Measurements from ENCODE around the gene CNTNAP2. TPM values are rescaled to one million over a fixed set of nuclear protein-coding genes. Genes with fewer than 3 reads are reported as not detected.

CNTNAP2 gene
- total and polyA plus RNA-seq, 9 of the 15 experiments (the other 6 are each of a cell fraction or from before 2014, with no cell fraction given), result 0.04 to 0.62 (median 0.09) TPM; not detected in 4

DNA sequence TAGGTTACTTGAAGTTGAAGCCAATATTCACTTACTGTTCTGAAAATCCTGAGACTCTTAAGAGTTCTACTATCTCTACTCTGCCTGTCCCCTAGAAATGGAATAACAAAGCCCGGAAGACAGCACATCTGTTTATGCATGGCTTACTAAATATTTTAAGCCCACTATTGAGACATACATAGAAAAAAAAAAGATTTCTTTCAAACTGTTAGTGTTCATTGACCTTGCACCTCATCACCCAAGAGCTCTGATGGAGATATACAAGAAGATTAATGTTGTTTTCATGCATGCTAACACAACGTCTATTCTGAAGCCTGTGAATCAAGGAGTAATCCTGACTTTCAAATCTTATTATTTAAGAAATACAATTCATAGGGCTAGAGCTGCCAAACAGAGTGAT, 1614.7 kb downstream of the CNTNAP2 start:
- H3K27ac ChIP-seq (ENCODE audit: extremely low read depth, low read depth, low read length), result no peak overlapping the region
- no peaks in the 10 kb centered on the region for H3K79me2 ChIP-seq (ENCODE audit: control insufficient read depth, insufficient read depth, low read length)
- ChIA-PET CTCF (ENCODE audit: low intra/inter-chr PET ratio) (no interaction called here), POLR2A (no interaction called here)
- DNase-seq (ENCODE audit: extremely low read depth in 1 of 4, low spot score in 3 of 4) (no peak), ATAC-seq (no peak), FAIRE-seq (no peak)
- H3K27me3 ChIP-seq (ENCODE audit: control insufficient read depth in 2 of 2, insufficient read depth in 2 of 2, low read length in 2 of 2), result no peaks in the 10 kb centered on the region
- H4K20me1 ChIP-seq (replicated peaks; ENCODE audit: control insufficient read depth, insufficient read depth, low read length), result no peaks in the 10 kb centered on the region
- H3K4me1 ChIP-seq (replicated peaks in 1 of 2; ENCODE audit: control insufficient read depth in 2 of 2, insufficient read depth in 2 of 2, low read length in 2 of 2), result no peaks in the 10 kb centered on the region
- in situ Hi-C loops (cut with MboI) (no loop called here), intact Hi-C loops (cut with micrococcal nuclease) (no loop called here)
- TF ChIP-seq NFE2L1 (tag; IDR thresholded peaks at IDR 0.05; ENCODE audit: borderline replicate concordance, low read depth) (no peak), EHMT2 (IDR thresholded peaks at IDR 0.05) (no peak), CXXC5 (CRISPR knock-in tag; IDR thresholded peaks at IDR 0.05) (no peak), RBM14 (IDR thresholded peaks at IDR 0.05; ENCODE audit: borderline replicate concordance, insufficient read depth, low read depth, low read length) (no peak), ZNF347 (CRISPR knock-in tag; IDR thresholded peaks at IDR 0.05; ENCODE audit: low read depth) (no peak), SREBF2 (CRISPR knock-in tag; IDR thresholded peaks at IDR 0.05) (no peak), BMI1 (IDR thresholded peaks at IDR 0.05; ENCODE audit: low read length) (no peak), JUND (IDR thresholded peaks at IDR 0.05; ENCODE audit: borderline replicate concordance, low read depth, low read length) (no peak), JUND (tag; IDR thresholded peaks at IDR 0.05; ENCODE audit: borderline replicate concordance, low read depth, low read length) (no peak), FUS (optimal IDR thresholded peaks at IDR 0.05; ENCODE audit: low read depth, low read length) (no peak), BRCA1 (IDR thresholded peaks at IDR 0.05) (no peak), BRCA1 (CRISPR knock-in tag; IDR thresholded peaks at IDR 0.05) (no peak), SLC30A9 (CRISPR knock-in tag; IDR thresholded peaks at IDR 0.05) (no peak), POLR3A (IDR thresholded peaks at IDR 0.05; ENCODE audit: borderline replicate concordance, extremely low read depth, insufficient read depth, insufficient read length) (no peak), SMAD1 (IDR thresholded peaks at IDR 0.05; ENCODE audit: low read depth, low read length, partially characterized antibody) (no peak), NFATC3 (IDR thresholded peaks at IDR 0.05) (no peak), RBM25 (IDR thresholded peaks at IDR 0.05; ENCODE audit: low read depth, low read length, severe bottlenecking) (no peak), CREBBP (IDR thresholded peaks at IDR 0.05; ENCODE audit: low read depth, low read length) (no peak)
- TF ChIP-seq, protein P1, sequence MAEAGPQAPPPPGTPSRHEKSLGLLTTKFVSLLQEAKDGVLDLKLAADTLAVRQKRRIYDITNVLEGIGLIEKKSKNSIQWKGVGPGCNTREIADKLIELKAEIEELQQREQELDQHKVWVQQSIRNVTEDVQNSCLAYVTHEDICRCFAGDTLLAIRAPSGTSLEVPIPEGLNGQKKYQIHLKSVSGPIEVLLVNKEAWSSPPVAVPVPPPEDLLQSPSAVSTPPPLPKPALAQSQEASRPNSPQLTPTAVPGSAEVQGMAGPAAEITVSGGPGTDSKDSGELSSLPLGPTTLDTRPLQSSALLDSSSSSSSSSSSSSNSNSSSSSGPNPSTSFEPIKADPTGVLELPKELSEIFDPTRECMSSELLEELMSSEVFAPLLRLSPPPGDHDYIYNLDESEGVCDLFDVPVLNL (CRISPR knock-in tag; IDR thresholded peaks at IDR 0.05; ENCODE audit: low read depth), result no peak
- TF ChIP-seq, protein P2, sequence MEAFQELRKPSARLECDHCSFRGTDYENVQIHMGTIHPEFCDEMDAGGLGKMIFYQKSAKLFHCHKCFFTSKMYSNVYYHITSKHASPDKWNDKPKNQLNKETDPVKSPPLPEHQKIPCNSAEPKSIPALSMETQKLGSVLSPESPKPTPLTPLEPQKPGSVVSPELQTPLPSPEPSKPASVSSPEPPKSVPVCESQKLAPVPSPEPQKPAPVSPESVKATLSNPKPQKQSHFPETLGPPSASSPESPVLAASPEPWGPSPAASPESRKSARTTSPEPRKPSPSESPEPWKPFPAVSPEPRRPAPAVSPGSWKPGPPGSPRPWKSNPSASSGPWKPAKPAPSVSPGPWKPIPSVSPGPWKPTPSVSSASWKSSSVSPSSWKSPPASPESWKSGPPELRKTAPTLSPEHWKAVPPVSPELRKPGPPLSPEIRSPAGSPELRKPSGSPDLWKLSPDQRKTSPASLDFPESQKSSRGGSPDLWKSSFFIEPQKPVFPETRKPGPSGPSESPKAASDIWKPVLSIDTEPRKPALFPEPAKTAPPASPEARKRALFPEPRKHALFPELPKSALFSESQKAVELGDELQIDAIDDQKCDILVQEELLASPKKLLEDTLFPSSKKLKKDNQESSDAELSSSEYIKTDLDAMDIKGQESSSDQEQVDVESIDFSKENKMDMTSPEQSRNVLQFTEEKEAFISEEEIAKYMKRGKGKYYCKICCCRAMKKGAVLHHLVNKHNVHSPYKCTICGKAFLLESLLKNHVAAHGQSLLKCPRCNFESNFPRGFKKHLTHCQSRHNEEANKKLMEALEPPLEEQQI (IDR thresholded peaks at IDR 0.05), result no peak
- TF ChIP-seq, protein P3, sequence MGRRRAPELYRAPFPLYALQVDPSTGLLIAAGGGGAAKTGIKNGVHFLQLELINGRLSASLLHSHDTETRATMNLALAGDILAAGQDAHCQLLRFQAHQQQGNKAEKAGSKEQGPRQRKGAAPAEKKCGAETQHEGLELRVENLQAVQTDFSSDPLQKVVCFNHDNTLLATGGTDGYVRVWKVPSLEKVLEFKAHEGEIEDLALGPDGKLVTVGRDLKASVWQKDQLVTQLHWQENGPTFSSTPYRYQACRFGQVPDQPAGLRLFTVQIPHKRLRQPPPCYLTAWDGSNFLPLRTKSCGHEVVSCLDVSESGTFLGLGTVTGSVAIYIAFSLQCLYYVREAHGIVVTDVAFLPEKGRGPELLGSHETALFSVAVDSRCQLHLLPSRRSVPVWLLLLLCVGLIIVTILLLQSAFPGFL (CRISPR knock-in tag; IDR thresholded peaks at IDR 0.05), result no peak
- H2AFZ ChIP-seq (ENCODE audit: low read depth, low read length), result no peak overlapping the region
- no peak overlapping the region for H3K4me3 ChIP-seq
- BruUV-seq (replicated peaks), result no TSS peak
- 0% methylated on average over 2 of the region's 2 CpGs for WGBS (ENCODE audit: insufficient coverage, low coverage, missing lambda C conversion rate)
- H3K36me3 ChIP-seq (ENCODE audit: control insufficient read depth, insufficient read depth, low read length), result no peaks in the 10 kb centered on the region
- no peaks in the 10 kb centered on the region for H3K9me1 ChIP-seq (ENCODE audit: control insufficient read depth, insufficient read depth, low read length)
- no peak overlapping the region for H3K9ac ChIP-seq (ENCODE audit: insufficient read depth in 1 of 2, low read depth in 2 of 2, low read length in 2 of 2)
- no peaks in the 10 kb centered on the region for H3K9me3 ChIP-seq (replicated peaks; ENCODE audit: control insufficient read depth, insufficient read depth, low read depth, low read length)
- no peak overlapping the region for H3K4me2 ChIP-seq (ENCODE audit: insufficient read depth, low read length)
